Stimulated activated CD8-positive, alpha-beta memory T cell treated with anti-CD3 and anti-CD28 coated beads, Interleukin-7, amount 100 ng/mL, for 4 hours (primary cell): ENCODE results near the gene SLC15A2.
"Not testable (repeated sequence)": the region's sequence is repeated elsewhere in the genome, so short reads cannot be mapped to it uniquely, and the experiment has no call there.

Experiments used
- DNase-seq, 2 donors: peaks; one replicate each; pipeline ENCODE4 v3.0.0-alpha.2; 2020; ENCODE audit warnings: low read depth in 2 of 2

SLC15A2 gene

GRCh38 chr3:121926380-121926779, 32.2 kb downstream of the SLC15A2 start:
- DNase-seq = no peak

GRCh38 chr3:121938141-121938855, 44.1 kb downstream of the SLC15A2 start:
- not testable (repeated sequence) for DNase-seq

GRCh38 chr3:121941592-121941991, 47.4 kb downstream of the SLC15A2 start:
- no peak for DNase-seq

GRCh38 chr3:121942116-121942786, 48.0 kb downstream of the SLC15A2 start:
- DNase-seq = no peak

- no peak for DNase-seq
These were observed 49.2 kb downstream of the SLC15A2 start for GRCh38 chr3:121943431-121943830.

GRCh38 chr3:121948641-121949040, 54.4 kb downstream of the SLC15A2 start:
- no peak for DNase-seq

GRCh38 chr3:121951291-121951919, 57.2 kb downstream of the SLC15A2 start:
- DNase-seq = no peak

GRCh38 chr3:121956363-121956762, 62.2 kb downstream of the SLC15A2 start:
- DNase-seq = no peak

GRCh38 chr3:121957674-121958415, 63.6 kb downstream of the SLC15A2 start:
- no peak for DNase-seq

- DNase-seq = no peak
These were observed 64.6 kb downstream of the SLC15A2 start for GRCh38 chr3:121958801-121959200.

GRCh38 chr3:121961283-121961682, 67.1 kb downstream of the SLC15A2 start:
- no peak for DNase-seq

- no peak for DNase-seq
These were observed 68.2 kb downstream of the SLC15A2 start for GRCh38 chr3:121962443-121962842.

- DNase-seq = no peak
These were observed 69.4 kb downstream of the SLC15A2 start for GRCh38 chr3:121963608-121964007.

- DNase-seq = no peak
These were observed 75.4 kb downstream of the SLC15A2 start for GRCh38 chr3:121969631-121970030.

- no peak for DNase-seq
These were observed 75.8 kb downstream of the SLC15A2 start for GRCh38 chr3:121970047-121970446.

GRCh38 chr3:121974601-121975111, 80.5 kb downstream of the SLC15A2 start:
- no peak for DNase-seq

- DNase-seq = no peak
These were observed 81.6 kb downstream of the SLC15A2 start for GRCh38 chr3:121975702-121976302.

GRCh38 chr3:121976727-121977126, 82.5 kb downstream of the SLC15A2 start:
- DNase-seq = no peak

- DNase-seq = no peak
These were observed 85.0 kb downstream of the SLC15A2 start for GRCh38 chr3:121979246-121979645.

- no peak for DNase-seq
These were observed 85.7 kb downstream of the SLC15A2 start for GRCh38 chr3:121979734-121980449.

- DNase-seq = no peak
These were observed 86.2 kb downstream of the SLC15A2 start for GRCh38 chr3:121980450-121980796.
